Ecto neural progenitor cell (in vitro differentiated cells): ENCODE data around the gene DOP1A.

Experiments
- DNase-seq: peaks from one replicate; pipeline ENCODE4 v3.0.0-alpha.2; 2018; ENCODE audit warnings: low spot score

DOP1A gene

GRCh38 chr6:83083476-83083875 lies 16.0 kb downstream of the DOP1A start:
- no peak for DNase-seq

- no peak for DNase-seq
These were observed 19.3 kb downstream of the DOP1A start for GRCh38 chr6:83086751-83087150.

GRCh38 chr6:83092756-83093399 lies 25.4 kb downstream of the DOP1A start:
- DNase-seq: no peak

GRCh38 chr6:83096791-83097190 lies 29.3 kb downstream of the DOP1A start:
- DNase-seq: no peak

- DNase-seq: no peak
These were observed 29.7 kb downstream of the DOP1A start for GRCh38 chr6:83097204-83097603.

- DNase-seq: no peak
These were observed 30.2 kb downstream of the DOP1A start for GRCh38 chr6:83097675-83098074.

- no peak for DNase-seq
These were observed 31.1 kb downstream of the DOP1A start for GRCh38 chr6:83098589-83098988.

GRCh38 chr6:83108378-83108777 lies 40.9 kb downstream of the DOP1A start:
- DNase-seq: no peak

GRCh38 chr6:83113258-83113657 lies 45.8 kb downstream of the DOP1A start:
- no peak for DNase-seq

GRCh38 chr6:83114164-83114563 lies 46.7 kb downstream of the DOP1A start:
- DNase-seq: no peak

- no peak for DNase-seq
These were observed 50.3 kb downstream of the DOP1A start for GRCh38 chr6:83117802-83118201.

GRCh38 chr6:83119742-83120300 lies 52.4 kb downstream of the DOP1A start:
- DNase-seq: no peak

- DNase-seq: no peak
These were observed 57.1 kb downstream of the DOP1A start for GRCh38 chr6:83124553-83124952.

- no peak for DNase-seq
These were observed 58.0 kb downstream of the DOP1A start for GRCh38 chr6:83125425-83125824.

- no peak for DNase-seq
These were observed 58.8 kb downstream of the DOP1A start for GRCh38 chr6:83126223-83126622.

GRCh38 chr6:83126807-83127206 lies 59.3 kb downstream of the DOP1A start:
- no peak for DNase-seq

- DNase-seq: no peak
These were observed 59.8 kb downstream of the DOP1A start for GRCh38 chr6:83127258-83127657.

- DNase-seq: no peak
These were observed 60.5 kb downstream of the DOP1A start for GRCh38 chr6:83127976-83128375.

GRCh38 chr6:83132121-83132520 lies 64.7 kb downstream of the DOP1A start:
- no peak for DNase-seq

- DNase-seq: no peak
These were observed 70.7 kb downstream of the DOP1A start for GRCh38 chr6:83138118-83138722.

GRCh38 chr6:83138758-83139157 lies 71.3 kb downstream of the DOP1A start:
- no peak for DNase-seq

GRCh38 chr6:83151114-83151513 lies 83.6 kb downstream of the DOP1A start:
- DNase-seq: no peak

- no peak for DNase-seq
These were observed 85.4 kb downstream of the DOP1A start for GRCh38 chr6:83152913-83153312.
